HG03097 (cell line): ENCODE data around the gene SH2D1A.
"Not testable (repeated sequence)": the region's sequence is repeated elsewhere in the genome, so short reads cannot be mapped to it uniquely, and the experiment has no call there.

Source experiments
- ATAC-seq: cut with Tn5 transposase; IDR thresholded peaks from one replicate; pipeline ENCODE4 v1.9.1; 2021; ENCODE audit not compliant: unreplicated experiment, low FRiP score

Gene SH2D1A

DNA sequence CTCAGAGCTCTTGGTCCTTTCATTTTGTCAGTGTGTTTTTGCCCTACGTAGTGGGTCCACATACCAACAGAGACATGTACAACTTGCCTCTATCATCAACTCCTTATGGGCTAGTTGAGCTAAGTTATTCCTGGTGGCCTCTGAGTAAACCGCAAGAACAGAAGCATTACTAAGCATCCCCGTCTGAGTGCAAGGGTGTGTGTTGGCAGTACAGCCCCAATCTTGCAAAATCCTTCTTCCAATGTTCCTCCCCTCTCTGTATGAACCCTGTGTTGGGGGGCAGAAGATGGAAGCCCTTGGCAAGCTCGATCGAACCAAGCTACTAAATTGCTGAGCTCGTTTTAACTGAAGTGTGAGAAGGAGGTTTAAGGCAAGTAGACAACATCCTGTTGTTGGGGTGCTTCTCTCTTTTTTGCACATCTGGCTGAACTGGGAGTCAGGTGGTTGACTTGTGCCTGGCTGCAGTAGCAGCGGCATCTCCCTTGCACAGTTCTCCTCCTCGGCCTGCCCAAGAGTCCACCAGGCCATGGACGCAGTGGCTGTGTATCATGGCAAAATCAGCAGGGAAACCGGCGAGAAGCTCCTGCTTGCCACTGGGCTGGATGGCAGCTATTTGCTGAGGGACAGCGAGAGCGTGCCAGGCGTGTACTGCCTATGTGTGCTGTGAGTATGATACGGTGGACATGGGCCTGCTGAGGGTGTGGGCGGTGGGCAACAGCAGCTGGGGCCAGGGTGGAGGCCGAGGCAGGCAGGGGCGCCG lies at the start of gene SH2D1A:
TSS of gene SH2D1A (plus strand) at position 447 of the 760 bp plus-strand sequence. CDS start at position 527, 80 bp downstream.
- no peak for ATAC-seq

GRCh38 chrX:124299323-124299722 lies 47.0 kb upstream of the SH2D1A start:
- ATAC-seq: not testable (repeated sequence)

DNA sequence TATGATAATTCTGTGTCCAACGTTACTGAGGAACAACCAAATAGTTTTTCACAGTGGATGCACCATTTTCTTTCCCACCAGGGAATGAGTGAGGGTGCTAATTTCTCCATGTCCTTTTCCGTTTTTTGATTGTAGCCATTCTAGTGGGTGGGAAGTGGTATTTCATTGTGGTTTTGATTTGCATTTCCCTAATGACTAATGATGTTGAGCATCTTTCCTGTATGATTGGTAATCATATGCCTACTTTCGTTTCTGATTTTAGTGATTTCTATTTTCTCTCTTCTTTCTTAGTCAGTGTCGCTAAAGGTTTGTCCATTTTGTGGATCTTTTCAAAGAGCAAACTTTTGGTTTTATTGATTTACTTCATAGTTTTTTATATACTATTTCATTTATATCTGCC lies 46.0 kb upstream of the SH2D1A start:
- ATAC-seq: no peak

- ATAC-seq: no peak
These were observed 39.0 kb upstream of the SH2D1A start for GRCh38 chrX:124307253-124307907.

GRCh38 chrX:124325732-124326131 lies 20.6 kb upstream of the SH2D1A start:
- no peak for ATAC-seq

- no peak for ATAC-seq
These were observed 17.6 kb upstream of the SH2D1A start for GRCh38 chrX:124328765-124329164.

DNA sequence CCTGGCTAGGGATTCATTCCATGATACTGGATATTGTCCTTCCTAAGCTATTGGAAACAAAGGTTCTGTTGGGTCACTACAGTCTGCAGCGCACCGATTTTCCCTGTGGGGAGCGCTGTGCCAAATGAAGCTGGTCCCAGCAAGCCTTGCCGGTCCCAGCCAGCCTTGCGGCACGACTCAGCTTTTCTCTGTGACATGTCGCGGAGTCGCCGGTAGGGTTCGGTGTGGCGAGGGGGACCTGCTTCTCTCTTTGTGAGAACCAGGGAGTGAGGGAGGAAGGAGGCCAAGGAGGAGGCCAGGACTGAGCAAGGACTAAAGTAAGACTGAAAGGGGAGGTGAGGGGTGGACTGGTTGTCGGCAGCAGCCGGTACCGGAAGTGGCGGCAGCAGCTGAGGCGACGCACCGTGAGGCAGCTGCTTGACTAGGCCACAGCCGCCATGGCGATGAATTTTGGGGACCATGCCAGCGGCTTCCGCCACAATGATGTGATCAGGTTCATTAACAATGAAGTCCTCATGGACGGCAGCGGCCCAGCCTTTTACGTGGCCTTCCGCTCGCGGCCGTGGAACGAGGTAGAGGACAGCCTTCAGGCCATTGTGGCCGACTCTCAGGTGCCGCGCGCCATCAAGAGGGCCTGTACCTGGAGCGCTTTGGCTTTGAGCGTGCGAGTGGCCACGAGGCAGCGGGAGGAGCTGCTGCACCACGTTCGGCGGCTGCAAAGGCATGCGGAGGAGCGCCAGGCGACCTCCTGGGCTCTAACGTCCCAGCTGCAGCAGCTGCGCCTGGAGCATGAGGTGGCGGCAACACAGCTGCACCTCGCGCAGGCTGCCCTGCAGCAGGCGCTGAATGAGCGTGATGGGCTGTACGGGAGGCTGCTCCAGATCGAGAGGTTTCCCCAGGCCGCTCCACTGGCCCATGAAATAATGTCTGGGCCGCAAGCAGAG lies 13.6 kb upstream of the SH2D1A start, which contains the start of gene TEX13D:
TSS of gene TEX13D (plus strand) at position 180 of the 944 bp plus-strand sequence. CDS start at position 438, 258 bp downstream.
- no peak for ATAC-seq

DNA sequence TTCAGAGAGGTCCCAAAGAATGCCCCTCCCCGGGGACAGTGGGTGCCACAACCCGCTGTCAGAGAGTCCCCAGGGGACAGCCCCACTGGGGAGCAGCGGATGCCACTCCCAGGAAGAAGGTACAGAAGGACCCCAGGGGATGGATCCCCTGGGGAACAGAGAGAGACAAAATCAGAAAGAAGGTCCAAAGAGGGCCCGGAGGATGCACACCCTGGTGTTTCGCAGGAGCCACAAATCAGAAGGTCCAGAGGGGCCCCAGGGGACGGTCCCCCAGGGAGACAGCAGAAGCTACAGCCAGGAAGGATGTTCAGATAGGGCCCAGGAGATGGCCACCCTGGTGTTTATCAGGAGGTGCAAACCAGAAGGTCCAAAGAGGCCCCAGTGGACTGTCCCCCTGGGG lies 12.5 kb upstream of the SH2D1A start:
- no peak for ATAC-seq

- not testable (repeated sequence) for ATAC-seq
These were observed 11.8 kb upstream of the SH2D1A start for GRCh38 chrX:124334555-124334954.

DNA sequence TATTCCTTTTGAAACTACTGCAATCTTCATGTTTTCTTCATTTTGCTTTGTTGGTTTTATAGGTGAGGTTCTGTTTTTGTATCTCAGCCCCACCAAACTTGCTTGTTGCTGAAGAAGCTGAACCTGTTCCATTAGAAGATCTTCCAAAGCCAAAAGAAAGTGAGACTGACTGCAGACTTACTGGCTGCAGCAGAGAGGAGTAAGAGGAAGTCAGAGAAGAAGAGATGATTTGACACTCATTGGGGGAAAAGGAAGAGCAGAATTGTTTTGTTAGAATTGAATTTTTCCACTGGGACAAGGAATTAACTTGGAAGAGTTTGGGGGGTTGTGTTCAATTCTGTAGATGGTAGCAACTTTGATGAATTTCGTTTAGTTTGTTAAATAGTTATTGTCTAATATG lies 10.8 kb upstream of the SH2D1A start:
- no peak for ATAC-seq

GRCh38 chrX:124337916-124338315 lies 8.4 kb upstream of the SH2D1A start:
- no peak for ATAC-seq

DNA sequence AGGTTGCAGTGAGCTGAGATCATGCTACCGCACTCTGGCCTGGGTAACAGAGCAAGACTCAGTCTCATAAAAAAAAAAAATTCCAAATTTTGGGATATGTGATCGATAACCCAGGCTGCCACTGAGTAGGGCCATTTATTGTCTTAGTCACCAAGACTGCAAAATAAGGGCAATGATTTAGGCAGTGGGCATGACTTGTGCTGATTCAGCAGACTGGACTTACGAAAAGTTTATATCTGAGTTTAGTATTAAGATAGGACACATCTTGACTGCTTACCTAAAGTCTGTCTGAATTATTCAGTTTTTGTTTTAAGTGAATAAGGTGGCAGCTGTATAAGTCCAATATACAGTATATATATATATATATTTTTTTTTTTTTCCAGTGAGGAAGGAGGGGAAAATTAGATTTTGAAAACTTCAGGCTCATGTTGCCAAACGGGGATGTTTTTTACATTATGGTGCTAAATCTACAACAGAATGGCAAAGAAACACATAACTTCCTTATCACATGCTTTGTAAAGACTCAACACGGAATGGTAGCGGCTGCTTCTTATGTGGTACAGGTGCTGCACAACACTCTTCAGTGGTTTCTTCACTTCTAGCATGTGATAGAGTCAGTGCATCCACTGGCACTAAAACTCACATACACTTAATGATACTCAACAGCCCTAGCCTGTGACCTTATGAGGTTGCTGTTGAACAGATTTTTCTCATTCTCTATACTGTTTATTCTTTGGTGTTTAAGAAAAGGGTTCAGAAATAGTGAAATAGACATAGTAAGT lies 7.4 kb upstream of the SH2D1A start:
- ATAC-seq: no peak

- ATAC-seq: no peak
These were observed 4.8 kb upstream of the SH2D1A start for GRCh38 chrX:124341396-124342132.

- no peak for ATAC-seq
These were observed 4.0 kb upstream of the SH2D1A start for GRCh38 chrX:124342174-124342867.

DNA sequence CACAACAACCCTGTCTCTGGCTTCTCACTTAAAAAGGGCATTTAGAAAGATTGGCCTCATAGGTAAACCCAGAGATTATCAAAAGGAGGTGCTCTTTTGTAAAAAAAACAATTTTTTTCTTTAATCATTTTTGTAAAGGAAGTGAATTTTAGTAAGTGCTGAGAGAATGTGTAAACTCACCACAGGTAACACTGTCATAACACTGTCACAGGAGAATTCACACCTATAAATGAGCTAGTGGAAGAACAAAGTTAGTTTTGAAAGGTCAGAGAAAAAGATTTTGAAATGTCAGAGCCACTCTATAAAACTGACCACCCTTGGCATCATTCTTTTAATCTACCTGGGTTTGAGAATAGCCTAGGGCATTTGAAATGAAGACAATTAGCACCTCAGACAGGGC lies 3.3 kb upstream of the SH2D1A start:
- ATAC-seq: no peak

- ATAC-seq: no peak
These were observed 2.1 kb upstream of the SH2D1A start for GRCh38 chrX:124344246-124344645.

DNA sequence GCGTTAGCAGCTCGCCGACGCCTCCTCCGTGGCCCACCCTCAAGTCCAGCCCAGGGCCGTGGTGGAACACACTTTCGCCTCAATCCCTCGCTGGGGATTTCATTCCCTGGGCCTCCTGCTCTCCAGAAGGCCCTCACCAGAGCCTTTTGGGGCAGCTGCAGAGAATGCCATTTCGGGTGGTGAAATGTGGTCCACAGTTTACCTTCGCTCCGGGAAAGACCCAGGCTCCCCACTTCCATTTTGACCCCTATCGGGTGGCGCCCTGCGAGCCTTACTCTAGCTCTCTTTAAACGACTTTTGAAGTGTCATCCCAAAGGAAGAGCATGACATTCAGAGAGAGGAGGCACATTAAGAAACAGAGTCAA lies 496 bp downstream of the SH2D1A start:
- ATAC-seq: no peak

DNA sequence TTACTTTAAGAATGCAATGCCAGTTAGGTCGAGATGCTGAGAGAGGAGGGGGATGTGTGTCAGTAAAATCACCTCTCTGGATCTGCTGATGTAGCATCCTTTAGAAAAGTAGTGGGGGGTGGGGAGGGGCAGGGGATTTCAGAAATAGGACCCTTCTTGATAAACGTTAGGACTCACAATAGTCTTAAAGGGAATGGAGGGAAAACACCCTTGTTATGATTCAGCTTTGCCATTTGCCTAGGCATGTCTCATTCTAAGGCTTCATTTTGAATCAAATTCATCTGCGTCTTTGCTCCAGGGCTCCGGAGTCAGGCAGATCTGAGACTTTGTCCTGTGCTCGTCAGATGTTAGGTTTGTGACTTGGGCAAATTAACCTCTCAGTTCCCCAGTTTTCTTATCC lies 879 bp downstream of the SH2D1A start:
- no peak for ATAC-seq

GRCh38 chrX:124348182-124348581 lies 1.8 kb downstream of the SH2D1A start:
- ATAC-seq: no peak
